Mammary epithelial cell (primary cell): Measurements from ENCODE around the gene WNT9A.

Experiments
- CTCF ChIP-seq, 2 donors: IDR thresholded peaks in 1 of 2; conservative IDR thresholded peaks in 1 of 2; 2 replicates each; pipeline ENCODE4 v1.5.1; 2011 to 2012; ENCODE audit warnings: inconsistent platforms in 2 of 2, low read length in 2 of 2, mild to moderate bottlenecking in 2 of 2, control low read depth in 1 of 2, low read depth in 1 of 2; ENCODE audit not compliant: insufficient read depth in 1 of 2; ENCODE audit errors: extremely low read depth in 1 of 2
- EZH2 ChIP-seq: IDR thresholded peaks from 2 replicates; pipeline ENCODE4 v1.6.1; 2012; ENCODE audit warnings: low read length, inconsistent platforms, borderline replicate concordance

GRCh38 chr1:227903061-227903521, 44.6 kb downstream of the WNT9A start:
- no peak for TF ChIP-seq EZH2
- no peak for TF ChIP-seq CTCF (conservative IDR thresholded peaks at IDR 0.05 in 1 of 2, IDR thresholded peaks at IDR 0.05 in 1 of 2; ENCODE audit: extremely low read depth in 1 of 2, insufficient read depth in 1 of 2, low read depth in 1 of 2, low read length in 2 of 2)
